Gastrocnemius medialis (tissue), 4 donors: Measurements from ENCODE around the gene SMOC2.

Experiments used
- POLR2A ChIP-seq, 2 donors: fragments of 450-650 bp; IDR thresholded peaks; one replicate each; pipeline ENCODE4 v1.6.1; 2017; ENCODE audit warnings: antibody characterized with exemption in 2 of 2, mild to moderate bottlenecking in 2 of 2, moderate library complexity in 2 of 2
- TF ChIP-seq, protein P1 (sequence below), 5 experiments: fragments of 450-650 bp in 3 of 5; fragments of 200-600 bp in 2 of 5; sonication (generic) in 2 of 5; IDR thresholded peaks in 4 of 5; conservative IDR thresholded peaks in 1 of 5; 1 replicate in 4 of 5; 2 replicates in 1 of 5; pipeline ENCODE4 v1.5.1; 2016 to 2019; ENCODE audit warnings: antibody characterized with exemption in 5 of 5, mild to moderate bottlenecking in 3 of 5, moderate library complexity in 3 of 5

DNA sequence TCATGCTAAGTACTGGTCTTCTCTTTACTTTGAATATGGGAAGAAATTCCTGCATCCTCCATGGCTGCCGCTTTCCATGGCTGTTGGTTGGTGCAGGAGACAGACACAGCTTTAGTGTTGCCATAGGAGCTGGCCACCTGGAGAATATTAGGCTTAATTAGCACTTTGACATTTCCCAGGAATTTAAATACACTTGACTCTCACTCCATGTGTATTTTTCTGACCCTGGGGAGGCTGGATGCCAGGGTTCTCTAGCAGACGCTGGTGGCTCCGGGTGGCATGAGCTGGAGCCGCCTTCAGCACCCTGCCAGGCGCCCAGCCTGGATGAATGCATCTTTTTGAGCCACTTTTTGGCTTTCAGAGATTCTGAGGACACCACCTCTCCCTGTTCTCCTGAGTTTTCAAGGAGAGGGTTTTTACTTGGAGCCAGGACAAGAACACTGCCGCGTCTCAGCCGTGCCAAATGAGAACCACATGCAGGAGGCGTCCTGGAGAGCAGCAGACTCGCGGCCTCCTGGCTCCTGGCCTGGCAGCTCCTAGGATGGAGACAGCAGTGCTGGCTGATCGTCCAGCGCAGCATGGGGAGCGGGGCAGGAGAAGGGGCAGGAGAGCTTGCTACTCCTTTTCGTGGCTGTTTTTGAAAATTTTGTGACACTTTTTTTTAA, 258.8 kb downstream of the SMOC2 start:
- TF ChIP-seq, protein P1, sequence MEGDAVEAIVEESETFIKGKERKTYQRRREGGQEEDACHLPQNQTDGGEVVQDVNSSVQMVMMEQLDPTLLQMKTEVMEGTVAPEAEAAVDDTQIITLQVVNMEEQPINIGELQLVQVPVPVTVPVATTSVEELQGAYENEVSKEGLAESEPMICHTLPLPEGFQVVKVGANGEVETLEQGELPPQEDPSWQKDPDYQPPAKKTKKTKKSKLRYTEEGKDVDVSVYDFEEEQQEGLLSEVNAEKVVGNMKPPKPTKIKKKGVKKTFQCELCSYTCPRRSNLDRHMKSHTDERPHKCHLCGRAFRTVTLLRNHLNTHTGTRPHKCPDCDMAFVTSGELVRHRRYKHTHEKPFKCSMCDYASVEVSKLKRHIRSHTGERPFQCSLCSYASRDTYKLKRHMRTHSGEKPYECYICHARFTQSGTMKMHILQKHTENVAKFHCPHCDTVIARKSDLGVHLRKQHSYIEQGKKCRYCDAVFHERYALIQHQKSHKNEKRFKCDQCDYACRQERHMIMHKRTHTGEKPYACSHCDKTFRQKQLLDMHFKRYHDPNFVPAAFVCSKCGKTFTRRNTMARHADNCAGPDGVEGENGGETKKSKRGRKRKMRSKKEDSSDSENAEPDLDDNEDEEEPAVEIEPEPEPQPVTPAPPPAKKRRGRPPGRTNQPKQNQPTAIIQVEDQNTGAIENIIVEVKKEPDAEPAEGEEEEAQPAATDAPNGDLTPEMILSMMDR (IDR thresholded peaks at IDR 0.05 in 4 of 5, conservative IDR thresholded peaks at IDR 0.05 in 1 of 5): no peak
- no peak for TF ChIP-seq POLR2A (IDR thresholded peaks at IDR 0.05)
